Fibroblast of lung (primary cell): ENCODE measurements around the gene RHOB. TPM values are rescaled to one million over a fixed set of nuclear protein-coding genes. Genes with fewer than 3 reads are reported as not detected.

Source experiments
- DNase-seq, 2 donors: peaks; one replicate each; pipeline versions ENCODE4 v3.0.0 to v3.0.0-alpha.2; 2010; ENCODE audit warnings: low read depth in 2 of 2
- H2AFZ ChIP-seq: 2 replicates; pipeline ENCODE4 v1.5.1; 2012; ENCODE audit warnings: low read length, control low read depth, inconsistent platforms
- H3K27ac ChIP-seq: 2 replicates; pipeline ENCODE4 v1.5.1; 2011; ENCODE audit warnings: low read length, control low read depth; ENCODE audit not compliant: insufficient read depth
- H3K27me3 ChIP-seq: 2 replicates; pipeline ENCODE4 v1.5.1; 2011; ENCODE audit warnings: mild to moderate bottlenecking, low read length; ENCODE audit not compliant: control insufficient read depth, insufficient read depth
- H3K36me3 ChIP-seq: 2 replicates; pipeline ENCODE4 v1.5.1; 2011; ENCODE audit warnings: low read length; ENCODE audit not compliant: control insufficient read depth, insufficient read depth
- H3K4me1 ChIP-seq: 2 replicates; pipeline ENCODE4 v1.5.1; 2011; ENCODE audit warnings: low read length; ENCODE audit not compliant: control insufficient read depth, insufficient read depth; ENCODE audit errors: extremely low read depth
- H3K4me2 ChIP-seq: 2 replicates; pipeline ENCODE4 v1.5.1; 2011; ENCODE audit warnings: low read length, control low read depth; ENCODE audit not compliant: insufficient read depth; ENCODE audit errors: extremely low read depth
- H3K4me3 ChIP-seq, 4 experiments: fragments of 200-600 bp in 1 of 4; sonication (generic) in 1 of 4; replicated peaks in 1 of 4; 2 replicates each; pipeline ENCODE4 v1.5.1; 2011 to 2016; ENCODE audit warnings: low read length in 4 of 4, low read depth in 3 of 4, mild to moderate bottlenecking in 3 of 4, control low read depth in 2 of 4, inconsistent platforms in 1 of 4, mixed read lengths in 1 of 4; ENCODE audit not compliant: insufficient read depth in 1 of 4; ENCODE audit errors: control extremely low read depth in 1 of 4
- H3K79me2 ChIP-seq: 2 replicates; pipeline ENCODE4 v1.5.1; 2012; ENCODE audit warnings: mild to moderate bottlenecking, low read length, inconsistent platforms; ENCODE audit not compliant: control insufficient read depth, insufficient read depth
- H3K9ac ChIP-seq: 2 replicates; pipeline ENCODE4 v1.5.1; 2011; ENCODE audit warnings: mild to moderate bottlenecking, low read length, control low read depth; ENCODE audit not compliant: insufficient read depth
- H3K9me3 ChIP-seq: 2 replicates; pipeline ENCODE4 v1.5.1; 2012; ENCODE audit warnings: low read depth, low read length; ENCODE audit not compliant: control insufficient read depth, insufficient read depth
- H4K20me1 ChIP-seq: 2 replicates; pipeline ENCODE4 v1.5.1; 2011; ENCODE audit warnings: low read length; ENCODE audit not compliant: control insufficient read depth, insufficient read depth; ENCODE audit errors: extremely low read depth
- EZH2 ChIP-seq: IDR thresholded peaks from 2 replicates; pipeline ENCODE4 v1.5.1; 2012; ENCODE audit warnings: low read length, control low read depth, mild to moderate bottlenecking; ENCODE audit errors: missing control alignments
- polyA plus RNA-seq, 2 donors: library from polyadenylated mRNA; depleted of rRNA in 1 of 2; stranded (reverse) in 1 of 2; unstranded in 1 of 2; fragments of >200 nt; gene quantifications; 2 replicates each; pipeline ENCODE4 v1.2.1, GENCODE V29; 2011 to 2012; ENCODE audit warnings: missing spikeins in 1 of 2
- total RNA-seq: library from RNA; depleted of rRNA; stranded (reverse); fragments of >200 nt; gene quantifications from 2 replicates; pipeline ENCODE4 v1.2.1, GENCODE V29; 2014
- TF ChIP-seq, protein P1 (sequence below), 2 donors: IDR thresholded peaks in 1 of 2; conservative IDR thresholded peaks in 1 of 2; 1 replicate in 1 of 2; 2 replicates in 1 of 2; pipeline ENCODE4 v1.5.1; 2011 to 2012; ENCODE audit warnings: low read length in 2 of 2, control low read depth in 1 of 2, inconsistent platforms in 1 of 2, low read depth in 1 of 2, mild to moderate bottlenecking in 1 of 2

RHOB gene
- total and polyA plus RNA-seq, 2 donors (not counting 1 experiment from before 2014, with no cell fraction given), result 113 to 171 TPM

DNA sequence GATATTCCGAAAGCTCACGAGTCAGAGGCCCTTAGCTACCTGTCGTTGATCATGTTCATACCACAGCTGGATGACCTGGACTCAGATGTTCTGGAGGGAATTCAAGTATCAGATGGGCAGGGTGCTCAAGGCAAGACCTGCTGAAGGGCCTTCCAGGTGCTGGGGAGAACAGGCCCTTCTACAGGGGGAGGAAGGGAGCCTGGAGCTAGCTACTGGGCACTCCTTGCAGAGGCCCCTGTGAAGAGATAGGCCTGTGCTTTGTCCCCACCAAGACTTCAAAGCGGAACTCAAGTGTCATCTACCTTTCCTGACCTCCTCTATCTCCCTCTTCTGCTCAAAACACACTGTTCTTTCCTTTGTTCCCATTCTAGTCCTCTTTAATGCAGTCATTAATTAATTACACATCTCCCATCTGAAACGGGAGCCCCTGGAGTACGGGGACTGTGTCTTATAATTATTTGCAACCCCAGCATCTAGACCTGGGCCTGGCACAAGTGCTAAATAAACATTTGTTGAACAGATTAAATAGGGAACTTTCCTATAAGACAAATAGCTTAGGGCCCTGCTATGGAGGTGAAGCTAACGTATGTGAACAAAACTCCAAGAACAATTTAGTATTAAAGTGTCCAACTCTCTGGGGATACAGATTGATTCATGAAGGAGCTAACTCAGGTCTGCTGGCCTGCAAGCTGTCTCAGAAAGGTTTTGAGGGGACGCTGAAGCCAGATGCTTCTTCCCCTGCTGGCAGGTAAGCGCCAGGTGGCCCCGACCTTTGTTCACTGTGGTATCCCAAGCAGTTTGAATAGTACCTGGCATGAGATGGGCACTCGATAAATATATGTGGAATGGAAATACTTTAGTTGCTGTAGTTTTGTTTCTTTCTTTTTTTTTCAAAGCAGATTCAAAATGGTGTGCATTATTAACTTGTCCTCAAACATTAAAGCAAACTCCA, 22.0 kb downstream of the RHOB start:
- H3K4me3 ChIP-seq, result no peak overlapping the region
- DNase-seq, result no peak

DNA sequence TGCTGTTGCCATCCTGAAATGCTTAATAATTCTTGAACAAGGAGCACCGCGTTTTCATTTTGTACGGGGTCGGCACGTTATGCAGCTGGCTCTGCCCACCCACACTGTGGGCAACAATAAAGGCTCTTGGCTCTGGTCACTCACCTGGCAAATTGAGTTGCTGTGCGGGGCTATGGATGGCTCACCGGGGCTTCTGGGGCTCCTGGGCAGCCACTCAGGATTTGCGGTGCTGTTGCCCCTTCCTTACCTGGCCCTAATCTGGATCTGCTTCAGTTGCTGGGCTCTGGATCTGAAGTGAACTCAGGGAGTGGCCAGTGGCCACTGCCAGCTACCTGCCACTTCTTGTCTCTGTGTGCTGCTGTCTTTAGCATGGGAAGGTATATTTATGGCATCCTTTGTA, 22.7 kb downstream of the RHOB start:
- H3K4me2 ChIP-seq, result no peak overlapping the region
- no peak overlapping the region for H2AFZ ChIP-seq
- H3K27me3 ChIP-seq, result no peaks in the 10 kb centered on the region
- no peaks in the 10 kb centered on the region for H3K9me3 ChIP-seq
- no peak overlapping the region for H3K4me3 ChIP-seq
- no peak for TF ChIP-seq EZH2
- TF ChIP-seq, protein P1, sequence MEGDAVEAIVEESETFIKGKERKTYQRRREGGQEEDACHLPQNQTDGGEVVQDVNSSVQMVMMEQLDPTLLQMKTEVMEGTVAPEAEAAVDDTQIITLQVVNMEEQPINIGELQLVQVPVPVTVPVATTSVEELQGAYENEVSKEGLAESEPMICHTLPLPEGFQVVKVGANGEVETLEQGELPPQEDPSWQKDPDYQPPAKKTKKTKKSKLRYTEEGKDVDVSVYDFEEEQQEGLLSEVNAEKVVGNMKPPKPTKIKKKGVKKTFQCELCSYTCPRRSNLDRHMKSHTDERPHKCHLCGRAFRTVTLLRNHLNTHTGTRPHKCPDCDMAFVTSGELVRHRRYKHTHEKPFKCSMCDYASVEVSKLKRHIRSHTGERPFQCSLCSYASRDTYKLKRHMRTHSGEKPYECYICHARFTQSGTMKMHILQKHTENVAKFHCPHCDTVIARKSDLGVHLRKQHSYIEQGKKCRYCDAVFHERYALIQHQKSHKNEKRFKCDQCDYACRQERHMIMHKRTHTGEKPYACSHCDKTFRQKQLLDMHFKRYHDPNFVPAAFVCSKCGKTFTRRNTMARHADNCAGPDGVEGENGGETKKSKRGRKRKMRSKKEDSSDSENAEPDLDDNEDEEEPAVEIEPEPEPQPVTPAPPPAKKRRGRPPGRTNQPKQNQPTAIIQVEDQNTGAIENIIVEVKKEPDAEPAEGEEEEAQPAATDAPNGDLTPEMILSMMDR (conservative IDR thresholded peaks at IDR 0.05 in 1 of 2, IDR thresholded peaks at IDR 0.05 in 1 of 2; ENCODE audit: low read depth in 1 of 2, low read length in 2 of 2), result no peak
- no peak overlapping the region for H3K9ac ChIP-seq
- H3K79me2 ChIP-seq, result no peaks in the 10 kb centered on the region
- H3K36me3 ChIP-seq, result no peaks in the 10 kb centered on the region
- H4K20me1 ChIP-seq, result no peaks in the 10 kb centered on the region
- H3K4me1 ChIP-seq, result no peaks in the 10 kb centered on the region
- H3K27ac ChIP-seq, result no peak overlapping the region
- DNase-seq, result no peak

More for the DNA sequence above, 22.0 kb downstream of the RHOB start:
- no peaks in the 10 kb centered on the region for H4K20me1 ChIP-seq
- no peaks in the 10 kb centered on the region for H3K27me3 ChIP-seq
- H2AFZ ChIP-seq, result no peak overlapping the region
- H3K36me3 ChIP-seq, result no peaks in the 10 kb centered on the region
- no peaks in the 10 kb centered on the region for H3K4me1 ChIP-seq
- no peak overlapping the region for H3K9ac ChIP-seq
- no peaks in the 10 kb centered on the region for H3K79me2 ChIP-seq
- no peaks in the 10 kb centered on the region for H3K9me3 ChIP-seq
- TF ChIP-seq, protein P1 (conservative IDR thresholded peaks at IDR 0.05 in 1 of 2, IDR thresholded peaks at IDR 0.05 in 1 of 2; ENCODE audit: low read depth in 1 of 2, low read length in 2 of 2), result no peak
- TF ChIP-seq EZH2, result no peak
- H3K4me2 ChIP-seq, result no peak overlapping the region
- H3K27ac ChIP-seq, result no peak overlapping the region

DNA sequence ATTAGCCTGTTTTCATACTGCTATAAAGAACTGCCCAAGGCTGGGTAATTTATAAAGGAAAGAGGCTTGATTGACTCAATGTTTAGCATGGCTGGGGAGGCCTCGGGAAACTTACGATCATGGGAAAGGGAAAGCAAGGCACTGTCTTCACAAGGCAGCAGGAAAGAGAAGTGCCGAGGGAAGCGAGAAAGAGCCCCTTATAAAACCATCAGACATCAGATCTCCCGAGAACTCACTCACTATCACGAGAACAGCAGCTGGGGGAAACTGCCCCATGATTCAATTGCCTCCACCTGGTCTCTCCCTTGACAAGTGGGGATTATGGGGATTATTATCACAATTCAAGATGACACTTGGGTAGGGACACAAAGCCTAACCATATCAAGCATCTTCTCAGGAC, 23.3 kb downstream of the RHOB start:
- no peak overlapping the region for H3K4me2 ChIP-seq
- no peak overlapping the region for H2AFZ ChIP-seq
- H3K4me1 ChIP-seq, result no peaks in the 10 kb centered on the region
- no peak for DNase-seq
- H3K27ac ChIP-seq, result no peak overlapping the region
- no peak overlapping the region for H3K9ac ChIP-seq
- H4K20me1 ChIP-seq, result no peaks in the 10 kb centered on the region
- no peaks in the 10 kb centered on the region for H3K9me3 ChIP-seq
- no peak for TF ChIP-seq EZH2
- TF ChIP-seq, protein P1 (conservative IDR thresholded peaks at IDR 0.05 in 1 of 2, IDR thresholded peaks at IDR 0.05 in 1 of 2; ENCODE audit: low read depth in 1 of 2, low read length in 2 of 2), result no peak
- H3K36me3 ChIP-seq, result no peaks in the 10 kb centered on the region
- no peaks in the 10 kb centered on the region for H3K79me2 ChIP-seq
- no peak overlapping the region for H3K4me3 ChIP-seq
- H3K27me3 ChIP-seq, result no peaks in the 10 kb centered on the region
